Measurements from ENCODE around the gene AMZ2. TPM values are rescaled to one million over a fixed set of nuclear protein-coding genes. Genes with fewer than 3 reads are reported as not detected.
A peak's percentile ranks its signal among the peaks of the same experiment; 100 is the strongest.
"Not testable (repeated sequence)": the region's sequence is repeated elsewhere in the genome, so short reads cannot be mapped to it uniquely, and the experiment has no call there.

Gene AMZ2
- total RNA-seq, 1 donor from 2014 or later = 43.2 TPM

GRCh38 chr17:68220186-68220585 lies 27.7 kb upstream of the AMZ2 start:
- DNase-seq = not testable (repeated sequence)

DNA sequence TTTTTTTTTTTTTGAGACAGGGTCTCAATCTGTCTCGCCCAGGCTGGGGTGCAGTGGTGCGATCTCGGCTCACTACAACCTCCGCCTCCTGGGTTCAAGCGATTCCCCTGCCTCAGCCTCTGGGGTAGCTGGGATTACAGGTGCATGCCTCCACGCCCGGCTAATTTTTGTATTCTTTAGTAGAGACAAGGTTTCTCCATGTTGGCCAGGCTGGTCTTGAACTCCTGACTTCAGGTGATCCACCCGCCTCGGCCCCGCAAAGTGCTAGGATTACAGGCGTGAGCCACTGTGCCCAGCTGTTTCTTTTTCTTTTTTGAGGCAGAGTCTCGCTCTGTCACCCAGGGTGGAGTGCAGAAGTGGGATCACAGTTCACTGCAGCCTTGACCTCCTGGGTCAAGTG lies 27.1 kb upstream of the AMZ2 start:
- not testable (repeated sequence) for DNase-seq

DNA sequence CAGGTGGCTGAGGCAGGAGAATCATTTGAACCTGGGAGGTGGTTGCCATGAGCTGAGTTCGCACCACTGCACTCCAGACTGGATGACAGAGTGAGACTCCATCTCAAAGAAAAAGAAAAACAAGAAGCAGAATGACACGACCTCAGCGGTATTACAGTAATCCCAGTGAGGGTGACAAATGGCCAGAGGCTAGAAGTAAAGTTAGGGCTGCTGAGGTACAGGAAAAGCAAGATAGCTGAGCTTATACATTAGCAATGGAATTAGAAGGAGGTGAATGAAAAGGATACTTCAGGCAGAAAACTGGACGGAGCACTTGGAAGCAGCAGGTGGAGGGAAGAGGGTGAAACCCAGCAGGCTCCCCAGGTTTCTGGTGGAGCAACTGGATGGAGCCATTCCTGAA lies 26.1 kb upstream of the AMZ2 start:
- DNase-seq = no peak

DNA sequence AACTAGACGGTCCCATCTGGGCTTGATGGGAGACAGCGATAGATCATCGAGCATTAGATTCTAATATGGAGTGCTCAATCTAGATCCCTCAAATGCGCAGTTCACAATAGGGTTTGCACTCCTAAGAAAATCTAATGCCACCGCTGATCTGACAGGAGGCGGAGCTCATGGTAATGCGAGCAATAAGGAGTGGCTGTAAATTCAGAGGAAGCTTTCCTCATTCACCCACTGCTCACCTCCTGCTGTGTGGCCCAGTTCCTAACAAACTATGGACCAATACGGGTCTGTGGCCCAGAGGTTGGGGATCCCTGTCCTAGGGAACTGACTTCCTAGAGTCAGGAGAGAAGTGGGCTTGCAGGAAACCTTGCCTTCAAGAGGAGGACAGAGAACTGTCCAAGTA lies 25.2 kb upstream of the AMZ2 start:
- no peak for DNase-seq

- DNase-seq = not testable (repeated sequence)
Observed at GRCh38 chr17:68225055-68225454, 22.8 kb upstream of the AMZ2 start.

DNA sequence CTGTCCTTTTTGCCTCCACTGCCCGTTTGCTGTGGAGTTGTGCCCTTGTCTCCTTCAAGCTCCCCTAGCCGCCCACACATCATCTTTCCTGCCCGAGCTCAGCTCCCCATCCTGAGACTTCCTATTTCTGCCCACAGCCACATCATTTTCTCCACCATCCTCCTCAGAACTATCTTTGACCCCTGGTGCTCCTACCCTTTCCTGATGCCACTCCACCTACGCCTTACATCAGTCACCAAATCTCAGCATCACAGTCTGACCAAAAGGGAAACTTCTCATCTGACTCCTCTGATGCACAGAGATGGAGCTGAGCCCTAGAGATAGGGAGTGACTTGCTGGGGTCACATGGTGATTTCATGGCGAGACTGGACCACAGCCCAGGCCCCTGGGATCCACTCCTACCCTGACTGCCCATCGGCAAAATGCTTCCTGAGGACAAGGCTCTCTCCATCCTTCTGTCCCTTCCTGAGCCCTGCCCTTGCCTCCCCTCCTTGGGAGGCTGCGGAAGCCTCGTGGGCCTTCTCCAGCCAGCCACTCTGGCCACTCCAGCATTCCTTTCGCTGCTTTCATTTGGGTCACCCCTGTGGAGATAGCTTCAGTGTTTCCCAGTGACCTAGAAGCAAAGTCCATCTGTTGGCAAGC lies 19.7 kb upstream of the AMZ2 start:
- not testable (repeated sequence) for DNase-seq

- peak; percentile 37 for DNase-seq
Observed at GRCh38 chr17:68228817-68229570, 18.8 kb upstream of the AMZ2 start.

- no peak for DNase-seq
Observed at GRCh38 chr17:68229619-68230018, 18.2 kb upstream of the AMZ2 start.

GRCh38 chr17:68231131-68231530 lies 16.7 kb upstream of the AMZ2 start:
- not testable (repeated sequence) for DNase-seq

DNA sequence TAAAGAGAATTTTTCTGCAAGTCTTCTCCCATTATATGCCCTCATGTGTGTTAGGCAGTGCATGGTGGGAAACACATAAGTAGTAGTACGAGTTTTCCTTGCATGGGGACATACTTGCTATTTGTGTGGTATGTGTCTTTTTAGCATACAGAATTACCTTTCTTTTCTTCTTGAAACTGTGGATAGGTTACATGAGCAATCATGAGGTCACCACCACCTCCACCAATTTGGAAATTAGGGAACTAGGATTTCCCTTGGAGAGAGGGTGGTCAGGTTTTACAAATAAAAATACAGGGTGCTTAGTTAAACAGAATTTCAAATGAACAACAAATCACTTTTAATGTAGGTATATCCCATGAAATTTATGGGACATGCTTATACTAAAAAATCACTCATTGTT lies 16.3 kb upstream of the AMZ2 start:
- DNase-seq = no peak

DNA sequence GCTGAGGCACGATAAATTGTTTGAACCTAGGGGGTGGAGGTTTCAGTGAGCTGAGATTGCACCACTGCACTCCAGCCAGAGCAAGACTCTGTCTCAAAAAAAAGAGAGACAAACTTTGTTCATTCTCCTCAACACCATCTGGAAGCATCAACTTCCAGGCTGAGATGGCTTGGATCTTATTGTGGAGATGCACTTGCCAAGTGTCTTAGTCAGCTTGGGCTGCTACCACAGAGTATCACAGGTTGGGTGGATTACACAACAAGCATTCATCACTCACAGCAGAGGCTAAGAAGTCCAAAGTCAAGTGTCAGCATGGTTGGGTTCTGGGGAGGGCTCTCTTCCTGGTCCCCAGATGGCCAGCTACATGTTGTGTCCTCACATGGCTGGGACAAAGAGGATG lies 15.1 kb upstream of the AMZ2 start:
- DNase-seq = not testable (repeated sequence)

GRCh38 chr17:68234726-68235335 lies 13.0 kb upstream of the AMZ2 start:
- DNase-seq = not testable (repeated sequence)

- not testable (repeated sequence) for DNase-seq
Observed at GRCh38 chr17:68235336-68235791, 12.5 kb upstream of the AMZ2 start.

DNA sequence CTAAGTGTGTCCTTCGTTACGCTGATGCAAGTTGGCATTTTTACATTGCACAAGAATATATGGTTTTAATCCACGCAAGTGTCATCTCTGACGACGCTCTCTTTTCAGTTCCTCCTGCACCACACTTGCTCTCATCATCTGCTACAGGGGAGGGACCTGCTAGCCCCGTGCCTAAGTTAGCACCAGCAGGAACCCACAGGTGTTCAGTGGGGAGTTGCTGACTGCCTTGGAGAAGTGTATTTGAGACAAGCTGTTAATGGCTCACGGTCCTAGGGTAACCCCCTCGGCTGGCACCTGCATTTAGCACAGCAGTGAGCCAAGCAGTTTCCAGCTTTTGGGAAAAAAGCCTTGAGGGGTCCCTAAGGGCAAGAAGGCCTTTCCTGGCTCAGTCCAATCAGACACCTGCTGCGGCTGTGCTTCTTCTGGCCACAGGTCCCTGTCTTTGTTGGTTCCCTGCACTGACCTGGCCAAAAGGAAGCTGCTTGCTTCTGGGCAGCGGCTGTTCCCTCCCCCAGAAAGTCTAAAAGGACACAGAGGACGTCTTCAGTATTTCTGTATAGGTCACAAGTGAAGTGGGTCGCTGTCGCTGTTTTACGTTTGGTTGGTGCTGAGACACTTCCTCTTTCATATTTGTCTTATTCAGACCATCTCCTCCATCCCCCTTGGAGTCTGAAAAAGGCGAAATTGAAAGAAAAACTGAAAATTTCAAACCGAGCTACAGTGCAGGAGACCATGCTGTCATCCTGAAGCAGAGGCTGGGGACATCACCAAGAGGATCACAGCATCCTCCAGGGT lies 10.3 kb upstream of the AMZ2 start:
- DNase-seq = not testable (repeated sequence)

- no peak for DNase-seq
Observed at GRCh38 chr17:68238164-68238870, 9.5 kb upstream of the AMZ2 start.

- DNase-seq = no peak
Observed at GRCh38 chr17:68238871-68239253, 9.0 kb upstream of the AMZ2 start.

GRCh38 chr17:68239632-68240366 lies 8.0 kb upstream of the AMZ2 start:
- no peak for DNase-seq

GRCh38 chr17:68246271-68247028 lies 1.4 kb upstream of the AMZ2 start:
- no peak for DNase-seq

GRCh38 chr17:68248199-68248825 lies 469 bp downstream of the AMZ2 start:
- DNase-seq = peak; percentile 66

- no peak for DNase-seq
Observed at GRCh38 chr17:68248891-68249290, 1.0 kb downstream of the AMZ2 start.
